ENCODE measurements around the gene SIAH2. TPM values are rescaled to one million over a fixed set of nuclear protein-coding genes. Genes with fewer than 3 reads are reported as not detected.

SIAH2 gene
- total RNA-seq, 1 experiment from 2014 or later: 22.7 TPM

DNA sequence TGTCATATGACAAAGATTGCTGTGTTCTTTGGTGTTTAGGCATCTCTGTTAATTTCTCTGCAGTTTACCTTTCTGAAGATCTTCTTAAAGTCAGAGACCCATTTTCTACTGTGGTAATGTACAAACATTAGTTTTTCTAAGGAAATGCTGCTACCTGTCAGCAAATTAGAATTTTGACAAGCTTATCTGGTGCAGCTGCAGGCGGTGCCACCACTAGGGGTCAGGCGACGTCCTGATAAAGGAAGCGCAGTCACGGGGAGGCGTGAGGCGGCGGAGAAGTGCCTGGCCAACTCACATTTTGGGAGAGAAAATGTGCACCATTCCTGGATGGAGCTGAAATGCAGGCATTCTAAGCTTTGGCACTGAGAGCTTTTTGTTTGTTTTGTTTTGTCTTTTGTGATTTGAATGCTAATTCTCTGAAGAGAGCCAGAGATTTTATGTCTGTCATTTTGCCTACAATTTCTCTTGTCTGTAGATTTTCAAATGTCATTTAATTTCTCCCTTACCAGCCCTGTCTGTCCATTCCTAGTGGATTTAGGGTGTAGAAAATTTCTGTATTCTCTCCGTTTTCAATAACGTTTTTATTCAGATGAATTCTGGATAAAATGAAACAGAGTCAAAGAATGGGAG lies 24.9 kb upstream of the SIAH2 start:
- no peak overlapping the region for H3K4me3 ChIP-seq
- DNase-seq (ENCODE audit: low read depth in 1 of 2, low spot score in 2 of 2): peak; percentile 34 to 72
- H3K36me3 ChIP-seq: no peaks in the 10 kb centered on the region
- H3K27ac ChIP-seq: no peak overlapping the region
- peaks cover 8% of the 10 kb centered on the region; the same call in 1 of the 2 replicates for H3K4me1 ChIP-seq (replicated peaks)
- H3K27me3 ChIP-seq (replicated peaks): peaks cover 9% of the 10 kb centered on the region; the same call in 1 of the 2 replicates
- H3K9me3 ChIP-seq (replicated peaks): no peaks in the 10 kb centered on the region

GRCh38 chr3:150786791-150787190 lies 23.8 kb upstream of the SIAH2 start:
- Histone ChIP-seq H3K27ac (no peak overlapping the region), H3K36me3 (no peaks in the 10 kb centered on the region), H3K4me3 (no peak overlapping the region), H3K9me3 (replicated peaks) (no peaks in the 10 kb centered on the region), H3K27me3 (replicated peaks) (peaks cover 9% of the 10 kb centered on the region; the same call in 1 of the 2 replicates), H3K4me1 (replicated peaks) (peaks cover 8% of the 10 kb centered on the region; the same call in 1 of the 2 replicates)
- no peak for DNase-seq (ENCODE audit: low read depth in 1 of 2, low spot score in 2 of 2)

DNA sequence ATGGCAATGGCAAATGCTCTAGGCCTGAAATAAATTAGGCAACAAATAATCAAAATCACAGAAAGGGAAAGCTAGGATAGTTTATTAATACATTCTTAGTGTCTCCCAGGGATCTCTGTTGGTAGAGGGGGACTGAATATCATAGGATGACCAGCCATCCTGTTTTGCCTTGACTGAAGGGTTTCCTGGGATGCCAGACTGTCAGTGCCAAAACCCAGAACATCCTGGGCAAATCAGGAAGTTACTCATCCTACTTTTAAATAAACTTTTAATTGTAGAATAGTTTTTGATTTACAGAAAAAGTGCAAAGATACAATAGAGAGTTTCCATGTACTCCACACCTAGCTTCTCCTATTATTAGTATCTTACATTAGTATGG lies 21.8 kb upstream of the SIAH2 start:
- H3K36me3 ChIP-seq: no peaks in the 10 kb centered on the region
- H3K27me3 ChIP-seq (replicated peaks): 0 out of 2 replicates have a peak, but pooled peaks cover 1% of the 10 kb centered on the region
- H3K27ac ChIP-seq: no peak overlapping the region
- no peaks in the 10 kb centered on the region for H3K9me3 ChIP-seq (replicated peaks)
- DNase-seq (ENCODE audit: low read depth in 1 of 2, low spot score in 2 of 2): no peak
- peaks cover 8% of the 10 kb centered on the region; the same call in 1 of the 2 replicates for H3K4me1 ChIP-seq (replicated peaks)
- no peak overlapping the region for H3K4me3 ChIP-seq

DNA sequence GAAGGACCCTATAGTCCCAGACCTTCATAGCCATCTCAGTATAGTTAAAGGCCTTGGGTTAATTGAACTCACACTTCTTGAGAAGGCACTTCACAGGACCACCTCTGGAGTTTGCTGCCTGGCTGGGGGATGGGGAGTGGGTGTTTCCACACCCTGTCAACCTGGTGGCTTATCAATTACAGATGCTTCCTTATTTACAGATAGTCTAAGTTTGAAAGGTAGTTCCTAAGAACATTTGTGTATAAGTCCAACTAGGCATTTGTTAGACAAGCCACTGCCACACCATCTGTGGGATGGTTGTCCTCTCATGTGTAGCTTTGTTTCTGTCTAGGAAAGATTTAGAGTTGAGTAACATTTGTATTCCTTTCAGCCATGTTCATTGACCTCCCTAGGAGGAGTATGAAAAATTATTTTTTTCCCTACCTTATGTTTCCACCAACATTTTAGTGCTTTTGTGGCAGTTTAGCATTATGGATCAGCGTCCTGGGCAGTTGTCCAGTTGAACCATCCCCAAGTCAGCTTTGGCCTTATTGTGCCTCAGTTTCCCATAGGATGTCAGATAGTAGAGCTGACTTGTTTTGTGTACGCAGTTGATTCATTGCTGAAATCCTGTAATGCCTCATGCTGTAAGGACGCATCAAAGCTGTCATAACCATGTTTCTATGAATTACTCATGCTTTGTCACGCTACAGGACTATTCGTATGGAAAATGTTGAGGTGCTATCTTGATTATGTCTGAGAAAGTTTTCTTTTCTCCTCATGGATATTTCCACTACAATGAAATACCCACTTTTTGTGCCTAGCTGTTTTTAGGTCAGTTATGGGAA lies 21.2 kb upstream of the SIAH2 start:
- Histone ChIP-seq H3K27ac (no peak overlapping the region), H3K9me3 (replicated peaks) (no peaks in the 10 kb centered on the region), H3K27me3 (replicated peaks) (no peaks in the 10 kb centered on the region), H3K4me1 (replicated peaks) (peaks cover 8% of the 10 kb centered on the region; the same call in 1 of the 2 replicates), H3K36me3 (no peaks in the 10 kb centered on the region), H3K4me3 (no peak overlapping the region)
- DNase-seq (ENCODE audit: low read depth in 1 of 2, low spot score in 2 of 2): no peak

DNA sequence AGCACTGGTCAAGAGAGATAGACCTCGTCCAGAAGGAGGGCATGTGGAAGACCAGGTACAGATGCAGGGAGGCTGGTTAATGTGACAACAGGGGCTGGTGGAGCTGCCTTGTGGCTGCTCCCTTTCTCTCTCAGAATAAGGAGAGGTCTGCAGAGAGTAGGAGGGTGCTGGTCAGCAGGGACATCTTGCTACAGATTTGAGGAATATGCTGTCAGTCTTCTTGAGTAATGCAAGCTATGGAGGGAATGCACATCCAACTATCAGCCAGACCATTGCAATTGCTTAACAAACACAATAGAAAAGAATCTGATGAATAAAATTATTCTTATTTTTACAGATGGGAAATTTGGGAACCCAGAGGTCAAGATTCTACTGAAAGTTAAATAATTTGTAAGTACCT lies 20.3 kb upstream of the SIAH2 start:
- H3K27ac ChIP-seq: no peak overlapping the region
- no peak for DNase-seq (ENCODE audit: low read depth in 1 of 2, low spot score in 2 of 2)
- H3K9me3 ChIP-seq (replicated peaks): no peaks in the 10 kb centered on the region
- H3K36me3 ChIP-seq: no peaks in the 10 kb centered on the region
- peaks cover 8% of the 10 kb centered on the region; the same call in 1 of the 2 replicates for H3K4me1 ChIP-seq (replicated peaks)
- no peak overlapping the region for H3K4me3 ChIP-seq
- no peaks in the 10 kb centered on the region for H3K27me3 ChIP-seq (replicated peaks)

DNA sequence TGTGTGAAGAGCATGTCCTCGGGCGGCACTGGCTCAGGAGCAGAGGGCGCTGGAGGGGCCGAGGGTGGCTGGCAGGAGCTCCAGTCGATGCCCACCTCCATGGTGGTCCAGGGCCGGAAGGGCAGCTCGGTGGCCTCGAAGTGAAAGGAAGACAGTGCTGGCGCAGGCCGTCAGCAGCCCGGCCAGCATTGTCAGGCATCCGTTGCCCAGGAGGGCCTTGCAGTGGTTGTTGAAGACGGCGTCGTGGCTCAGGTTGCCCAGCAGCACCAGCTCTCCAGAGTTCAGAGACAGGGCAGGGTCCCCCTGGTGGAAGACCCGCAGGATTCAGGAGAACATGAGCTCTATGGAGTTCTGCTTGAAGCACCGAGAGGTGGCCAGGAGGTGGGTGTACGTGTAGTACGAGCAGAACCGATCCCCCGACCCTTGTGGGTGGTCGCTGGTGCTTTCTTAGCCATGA lies 16.5 kb upstream of the SIAH2 start:
- no peak overlapping the region for H3K4me3 ChIP-seq
- H3K4me1 ChIP-seq (replicated peaks): peaks cover under 1% of the 10 kb centered on the region; the same call in 1 of the 2 replicates
- no peaks in the 10 kb centered on the region for H3K27me3 ChIP-seq (replicated peaks)
- H3K36me3 ChIP-seq: no peaks in the 10 kb centered on the region
- no peaks in the 10 kb centered on the region for H3K9me3 ChIP-seq (replicated peaks)
- H3K27ac ChIP-seq: no peak overlapping the region
- no peak for DNase-seq (ENCODE audit: low read depth in 1 of 2, low spot score in 2 of 2)

DNA sequence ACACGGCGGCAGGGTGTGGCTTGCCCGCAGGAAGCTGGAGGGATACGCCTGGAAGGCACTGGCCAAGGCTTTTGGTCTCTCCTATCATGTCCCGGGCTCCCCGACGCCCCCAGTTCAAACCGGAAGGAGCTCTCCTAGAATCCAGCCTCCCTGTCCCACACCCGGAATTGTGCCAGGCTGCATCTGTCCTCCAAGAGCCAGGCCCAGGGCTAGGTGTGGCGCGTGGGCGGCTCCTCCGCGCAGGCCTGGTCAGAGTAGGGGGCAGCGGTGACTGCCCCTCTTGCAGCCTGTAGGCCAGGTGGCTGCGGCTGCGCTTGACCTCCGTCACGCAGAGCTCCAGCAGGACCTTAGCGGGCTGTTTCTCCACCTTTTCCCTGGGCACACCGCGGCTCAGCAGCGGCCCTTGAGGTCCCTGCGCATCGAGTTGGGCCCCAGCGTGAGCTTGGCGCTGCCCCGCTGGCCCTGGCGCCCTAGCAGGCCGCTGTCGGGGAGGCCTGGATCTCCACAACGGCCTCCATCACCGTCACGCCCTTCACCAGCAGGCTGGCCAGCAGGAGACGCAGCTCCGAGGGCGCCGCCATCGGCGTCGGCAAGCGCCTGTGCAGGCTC lies 15.9 kb upstream of the SIAH2 start:
- Histone ChIP-seq H3K27me3 (replicated peaks) (no peaks in the 10 kb centered on the region), H3K4me3 (no peak overlapping the region), H3K4me1 (replicated peaks) (no peaks in the 10 kb centered on the region), H3K27ac (no peak overlapping the region), H3K36me3 (no peaks in the 10 kb centered on the region), H3K9me3 (replicated peaks) (no peaks in the 10 kb centered on the region)
- DNase-seq (ENCODE audit: low read depth in 1 of 2, low spot score in 2 of 2): no peak

- no peak for DNase-seq (ENCODE audit: low read depth in 1 of 2, low spot score in 2 of 2)
Observed at GRCh38 chr3:150775001-150775599, 12.1 kb upstream of the SIAH2 start.

DNA sequence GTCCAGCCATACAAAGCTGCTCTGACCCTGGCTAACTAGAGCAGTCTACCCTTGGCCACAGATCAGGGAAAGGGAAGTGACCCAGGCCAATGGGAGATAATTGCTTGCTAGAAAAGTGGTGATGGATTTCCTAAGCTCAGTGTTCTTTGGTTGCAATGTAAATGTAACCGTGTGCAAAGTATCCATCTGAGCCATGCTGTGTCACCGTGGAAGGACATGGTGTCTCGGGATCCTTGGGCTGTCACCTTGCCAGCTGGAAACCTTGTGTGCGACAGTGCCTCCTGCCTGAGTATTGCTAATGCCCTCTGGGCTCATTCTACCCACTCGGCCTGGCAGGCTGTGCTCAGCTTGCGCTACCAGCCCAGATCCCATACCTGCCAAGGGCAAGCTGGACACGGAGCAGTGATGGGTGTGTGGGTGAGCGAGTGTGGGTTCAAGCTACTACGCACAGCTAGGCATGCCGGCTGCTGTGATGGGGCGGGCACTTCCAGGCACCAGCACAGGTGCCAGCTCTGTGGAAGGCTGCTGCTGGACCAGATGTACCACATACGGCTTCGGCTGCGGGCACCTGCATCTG lies 10.7 kb upstream of the SIAH2 start:
- Histone ChIP-seq H3K36me3 (no peaks in the 10 kb centered on the region), H3K27me3 (replicated peaks) (no peaks in the 10 kb centered on the region), H3K27ac (no peak overlapping the region), H3K9me3 (replicated peaks) (no peaks in the 10 kb centered on the region), H3K4me1 (replicated peaks) (no peaks in the 10 kb centered on the region), H3K4me3 (no peak overlapping the region)
- DNase-seq (ENCODE audit: low read depth in 1 of 2, low spot score in 2 of 2): no peak

More at GRCh38 chr3:150775001-150775599, 12.1 kb upstream of the SIAH2 start:
- no peaks in the 10 kb centered on the region for H3K36me3 ChIP-seq
- H3K9me3 ChIP-seq (replicated peaks): no peaks in the 10 kb centered on the region
- no peak overlapping the region for H3K27ac ChIP-seq
- H3K4me3 ChIP-seq: no peak overlapping the region
- no peaks in the 10 kb centered on the region for H3K4me1 ChIP-seq (replicated peaks)
- H3K27me3 ChIP-seq (replicated peaks): no peaks in the 10 kb centered on the region

DNA sequence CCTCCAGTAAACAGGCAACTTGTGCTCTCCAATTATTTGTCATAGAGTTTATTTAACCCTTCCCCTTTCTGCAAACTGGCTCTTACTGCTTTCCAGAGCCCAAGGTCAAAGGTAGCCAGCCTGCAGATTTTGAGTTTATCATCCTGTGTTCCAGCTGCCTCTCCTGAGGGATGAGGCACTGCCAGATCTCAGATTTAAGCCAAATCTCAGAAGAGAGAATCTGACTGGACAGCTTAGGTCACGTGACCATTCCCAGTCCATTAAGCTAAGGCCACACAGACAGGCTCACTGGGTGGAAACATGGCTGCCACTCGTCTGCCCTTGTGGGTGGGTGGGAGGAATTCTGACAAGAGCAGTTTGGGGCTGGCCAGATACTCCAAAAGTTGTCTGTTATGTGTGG lies 8.6 kb upstream of the SIAH2 start:
- H3K36me3 ChIP-seq: no peaks in the 10 kb centered on the region
- H3K27ac ChIP-seq: no peak overlapping the region
- peaks cover 3% of the 10 kb centered on the region; the same call in 1 of the 2 replicates for H3K4me1 ChIP-seq (replicated peaks)
- H3K9me3 ChIP-seq (replicated peaks): no peaks in the 10 kb centered on the region
- no peak for DNase-seq (ENCODE audit: low read depth in 1 of 2, low spot score in 2 of 2)
- no peaks in the 10 kb centered on the region for H3K27me3 ChIP-seq (replicated peaks)
- H3K4me3 ChIP-seq: no peak overlapping the region

GRCh38 chr3:150770681-150771080 lies 7.7 kb upstream of the SIAH2 start:
- H3K27ac ChIP-seq: no peak overlapping the region
- no peaks in the 10 kb centered on the region for H3K27me3 ChIP-seq (replicated peaks)
- DNase-seq (ENCODE audit: low read depth in 1 of 2, low spot score in 2 of 2): no peak
- peaks cover 12% of the 10 kb centered on the region for H3K4me1 ChIP-seq (replicated peaks)
- no peak overlapping the region for H3K4me3 ChIP-seq
- H3K36me3 ChIP-seq: no peaks in the 10 kb centered on the region
- no peaks in the 10 kb centered on the region for H3K9me3 ChIP-seq (replicated peaks)

DNA sequence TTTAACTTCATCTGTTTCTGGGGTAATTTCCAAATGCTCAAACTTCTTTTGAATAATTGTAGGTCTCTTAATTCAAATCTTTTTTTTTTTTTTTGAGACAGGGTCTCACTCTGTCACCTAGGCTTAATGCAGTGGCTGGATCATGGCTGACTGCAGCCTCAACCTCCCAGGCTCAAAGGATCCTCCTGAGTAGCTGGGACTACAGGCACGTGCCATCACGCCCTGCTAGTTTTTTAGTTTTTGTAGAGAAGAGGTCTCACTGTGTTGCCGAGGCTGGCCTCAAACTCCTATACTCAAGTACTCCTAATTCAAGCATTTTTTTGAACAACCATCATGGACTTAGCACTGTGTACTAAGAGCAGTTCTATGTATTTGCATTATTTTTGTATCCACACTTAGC lies 3.8 kb upstream of the SIAH2 start:
- DNase-seq (ENCODE audit: low read depth in 1 of 2, low spot score in 2 of 2): no peak
- Histone ChIP-seq H3K4me3 (no peak overlapping the region), H3K36me3 (peaks cover 6% of the 10 kb centered on the region), H3K9me3 (replicated peaks) (no peaks in the 10 kb centered on the region), H3K27ac (no peak overlapping the region), H3K4me1 (replicated peaks) (peaks cover 31% of the 10 kb centered on the region), H3K27me3 (replicated peaks) (no peaks in the 10 kb centered on the region)

GRCh38 chr3:150765949-150766720 lies 3.2 kb upstream of the SIAH2 start:
- peaks cover 35% of the 10 kb centered on the region for H3K4me1 ChIP-seq (replicated peaks)
- peak; percentile 53 to 58 for DNase-seq (ENCODE audit: low read depth in 1 of 2, low spot score in 2 of 2)
- H3K27me3 ChIP-seq (replicated peaks): no peaks in the 10 kb centered on the region
- H3K36me3 ChIP-seq: peaks cover 6% of the 10 kb centered on the region
- H3K4me3 ChIP-seq: no peak overlapping the region
- no peak overlapping the region for H3K27ac ChIP-seq
- no peaks in the 10 kb centered on the region for H3K9me3 ChIP-seq (replicated peaks)

Data from SJSA1 (cell line).